Measurements from ENCODE around the gene ADAP1.
A peak's percentile ranks its signal among the peaks of the same experiment; 100 is the strongest.
"Not testable (repeated sequence)": the region's sequence is repeated elsewhere in the genome, so short reads cannot be mapped to it uniquely, and the experiment has no call there.

The ADAP1 gene

DNA sequence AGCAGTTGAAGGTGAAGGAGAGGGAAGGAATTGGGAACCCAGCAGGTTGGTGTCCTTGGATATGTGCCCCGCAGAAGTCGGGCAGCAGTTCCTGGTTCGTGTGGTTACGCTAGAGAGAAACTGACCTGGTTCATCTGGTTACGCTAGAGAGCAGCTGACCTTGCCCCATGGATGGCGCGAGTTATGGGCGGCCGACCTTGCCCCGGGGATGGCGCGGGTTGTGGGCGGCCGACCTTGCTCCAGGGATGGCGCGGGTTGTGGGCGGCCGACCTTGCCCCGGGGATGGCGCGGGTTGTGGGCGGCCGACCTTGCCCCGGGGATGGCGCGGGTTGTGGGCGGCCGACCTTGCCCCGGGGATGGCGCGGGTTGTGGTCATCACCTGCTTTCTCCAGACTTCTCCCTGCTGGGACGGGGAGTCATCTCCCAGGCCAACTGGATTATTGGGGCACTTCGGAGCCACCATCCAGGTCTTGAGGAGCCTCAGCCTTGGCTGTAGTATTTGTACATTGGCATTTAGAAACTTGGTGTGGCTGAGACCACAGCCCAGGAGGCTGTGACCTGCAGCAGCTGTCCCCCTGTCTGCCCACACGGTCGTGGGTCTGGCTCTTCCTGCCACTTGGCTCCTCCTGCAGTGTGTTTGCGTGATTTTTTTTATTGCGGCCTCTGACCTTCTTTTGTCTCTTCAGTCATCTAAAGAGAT, 72.0 kb downstream of the ADAP1 start:
- no peak for DNase-seq (ENCODE audit: low read depth, low spot score)

GRCh38 chr7:881441-882234, 72.8 kb downstream of the ADAP1 start:
- DNase-seq (ENCODE audit: low read depth, low spot score), result no peak

DNA sequence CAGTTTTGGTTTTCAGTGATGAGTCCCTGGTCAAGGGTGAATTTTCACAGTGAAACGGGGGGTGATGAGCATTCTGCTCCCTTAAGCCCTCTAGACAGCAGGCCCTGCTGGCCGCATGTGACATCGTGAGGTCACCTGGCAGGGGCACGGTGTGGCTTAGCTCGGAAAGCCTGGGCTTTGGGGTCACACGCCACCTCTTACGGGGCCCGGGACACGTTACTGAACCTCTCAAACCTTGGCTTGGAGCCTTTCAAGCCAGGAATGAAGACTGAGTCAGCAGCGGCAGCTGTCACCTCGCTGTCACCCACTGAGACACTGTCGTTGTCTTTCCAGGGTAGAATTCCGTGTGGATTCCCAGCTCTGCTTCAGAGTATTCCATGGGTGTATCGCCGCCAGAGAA, 74.0 kb downstream of the ADAP1 start:
- DNase-seq (ENCODE audit: low read depth, low spot score), result no peak

DNA sequence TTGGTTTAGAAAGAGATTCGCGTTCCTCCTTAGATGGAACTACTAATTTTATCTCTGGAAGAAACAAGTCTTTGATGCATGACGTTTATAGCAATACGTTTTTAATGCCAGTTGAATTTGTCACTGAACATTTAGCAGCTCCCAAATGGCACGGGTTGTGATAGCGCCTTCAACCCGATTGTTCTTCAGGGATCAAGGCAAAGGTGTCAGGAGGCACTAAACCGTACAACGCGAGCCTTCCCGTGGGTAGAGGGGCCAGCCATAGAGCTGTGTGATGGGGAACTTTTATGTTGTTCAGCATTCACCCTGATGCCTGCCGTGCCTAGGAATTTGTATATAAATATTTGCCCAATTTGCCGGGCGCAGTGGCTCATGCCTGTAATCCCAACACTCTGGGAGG, 74.8 kb downstream of the ADAP1 start:
- no peak for DNase-seq (ENCODE audit: low read depth, low spot score)

DNA sequence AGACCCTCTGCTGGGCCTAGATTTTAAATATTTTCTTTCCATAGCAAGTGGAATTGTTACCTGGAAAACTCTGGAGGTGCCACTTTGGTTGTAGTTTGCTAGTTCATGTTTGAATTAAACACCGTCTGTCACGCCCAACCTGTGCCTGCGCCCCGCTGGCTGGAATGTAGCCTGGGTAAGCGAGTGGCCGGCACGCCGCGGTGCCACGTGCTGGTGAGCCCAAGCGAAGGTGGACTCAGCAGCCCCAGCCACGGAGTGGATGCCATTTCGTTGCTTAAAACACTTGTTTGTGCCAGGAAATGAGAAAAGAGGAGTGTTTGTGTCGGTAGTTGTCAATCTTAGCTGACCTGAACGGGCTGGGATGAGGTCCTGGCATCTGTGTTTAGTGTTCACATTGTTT, 75.4 kb downstream of the ADAP1 start:
- no peak for DNase-seq (ENCODE audit: low read depth, low spot score)

DNA sequence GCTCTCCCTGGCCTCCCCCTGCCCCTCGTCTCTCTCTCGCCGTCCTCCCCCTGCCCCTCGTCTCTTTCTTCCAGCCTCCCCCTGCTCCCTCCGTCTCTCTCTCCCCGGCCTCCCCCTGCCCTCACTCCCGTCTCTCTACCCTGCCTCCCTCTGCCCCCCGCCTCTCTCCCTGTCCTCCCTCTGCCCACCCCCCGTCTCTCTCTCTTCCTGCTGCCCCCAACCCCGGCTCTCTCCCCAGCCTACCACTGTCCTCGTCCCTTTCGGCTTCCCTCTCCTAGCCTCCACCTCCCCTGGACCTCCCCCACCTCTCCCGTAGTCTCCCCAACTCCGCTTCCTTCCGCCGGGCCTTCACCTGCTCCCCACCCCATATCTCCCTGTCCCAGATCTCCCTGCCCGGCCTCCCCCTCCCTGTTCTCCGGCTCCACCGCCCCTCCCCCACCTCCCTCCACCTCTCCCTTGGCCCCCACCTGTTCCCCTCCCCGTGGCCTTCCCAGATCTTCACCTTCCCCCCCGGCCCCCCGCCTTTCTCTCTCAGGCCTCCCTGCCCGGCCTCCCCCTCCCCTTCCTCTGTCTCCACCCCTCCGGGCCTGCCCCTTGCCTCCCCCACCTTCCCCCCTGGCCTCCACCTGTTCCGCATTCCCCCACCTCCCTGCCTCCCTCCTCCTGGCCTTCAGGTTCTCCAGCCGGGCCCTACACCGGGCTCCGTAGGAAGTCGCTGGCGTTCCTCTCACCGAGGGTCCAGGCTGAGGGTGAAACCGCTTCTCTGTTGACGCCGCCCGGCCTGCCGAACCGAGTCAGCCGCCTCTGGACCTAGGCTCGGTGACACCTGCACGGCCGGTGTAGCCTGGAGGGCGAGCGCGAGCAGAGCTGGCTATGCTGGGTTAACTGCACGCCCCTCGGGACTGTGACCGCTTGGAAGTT, 76.9 kb downstream of the ADAP1 start:
- peak; percentile 19 for DNase-seq (ENCODE audit: low read depth, low spot score)

GRCh38 chr7:876972-877311, 77.5 kb downstream of the ADAP1 start:
- no peak for DNase-seq (ENCODE audit: low read depth, low spot score)

DNA sequence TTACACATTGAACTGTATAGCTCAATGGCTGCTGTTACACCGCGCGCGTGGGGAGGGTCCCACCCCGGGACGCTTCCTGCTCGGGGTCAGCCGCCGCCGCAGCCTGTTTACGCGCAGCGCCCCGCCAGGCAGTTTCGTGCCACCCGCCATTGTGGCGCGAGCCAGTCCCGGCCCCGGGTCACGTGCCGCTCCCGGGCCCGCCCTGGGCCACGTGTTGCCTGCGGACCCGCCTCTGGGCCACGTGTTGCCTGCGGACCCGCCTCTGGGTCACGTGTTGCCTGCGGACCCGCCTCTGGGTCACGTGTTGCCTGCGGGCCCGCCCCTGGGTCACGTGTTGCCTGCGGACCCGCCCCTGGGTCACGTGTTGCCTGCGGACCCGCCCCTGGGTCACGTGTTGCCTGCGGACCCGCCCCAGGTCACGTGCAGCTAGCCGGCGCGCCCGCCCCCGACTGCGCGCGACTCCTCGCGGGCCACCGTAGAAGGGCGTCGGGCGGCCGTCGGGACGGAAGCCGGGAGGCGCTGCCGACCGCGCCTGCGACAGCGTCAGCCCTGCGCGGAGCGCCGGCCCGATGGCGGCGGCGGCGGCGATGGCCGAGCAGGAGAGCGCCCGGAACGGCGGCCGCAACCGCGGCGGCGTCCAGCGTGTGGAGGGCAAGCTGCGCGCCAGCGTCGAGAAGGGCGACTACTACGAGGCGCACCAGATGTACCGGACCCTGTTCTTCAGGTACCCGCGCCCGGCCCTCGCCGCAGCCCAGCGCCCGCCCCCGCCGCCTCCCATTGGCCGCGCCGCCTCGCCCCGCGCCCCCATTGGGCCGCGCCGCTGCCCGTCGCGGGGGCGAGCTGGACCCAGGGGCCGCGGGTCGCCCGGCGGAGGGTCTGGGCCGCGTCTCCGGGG, 78.2 kb downstream of the ADAP1 start, which contains the start of gene GET4:
Gene GET4 (plus strand): TSS at position 478 of the 895 bp plus-strand sequence. CDS start 92 bp downstream, at position 570.
- DNase-seq (ENCODE audit: low read depth, low spot score), result peak; percentile 99

- DNase-seq (ENCODE audit: low read depth, low spot score), result no peak
Observed at GRCh38 chr7:875476-876076, 78.9 kb downstream of the ADAP1 start.

- no peak for DNase-seq (ENCODE audit: low read depth, low spot score)
Observed at GRCh38 chr7:875051-875450, 79.4 kb downstream of the ADAP1 start.

- no peak for DNase-seq (ENCODE audit: low read depth, low spot score)
Observed at GRCh38 chr7:874031-874749, 80.3 kb downstream of the ADAP1 start.

- DNase-seq (ENCODE audit: low read depth, low spot score), result peak; percentile 90
Observed at GRCh38 chr7:873367-874002, 81.0 kb downstream of the ADAP1 start.

GRCh38 chr7:872685-873084, 81.8 kb downstream of the ADAP1 start:
- not testable (repeated sequence) for DNase-seq (ENCODE audit: low read depth, low spot score)

GRCh38 chr7:871900-872537, 82.5 kb downstream of the ADAP1 start:
- no peak for DNase-seq (ENCODE audit: low read depth, low spot score)

DNA sequence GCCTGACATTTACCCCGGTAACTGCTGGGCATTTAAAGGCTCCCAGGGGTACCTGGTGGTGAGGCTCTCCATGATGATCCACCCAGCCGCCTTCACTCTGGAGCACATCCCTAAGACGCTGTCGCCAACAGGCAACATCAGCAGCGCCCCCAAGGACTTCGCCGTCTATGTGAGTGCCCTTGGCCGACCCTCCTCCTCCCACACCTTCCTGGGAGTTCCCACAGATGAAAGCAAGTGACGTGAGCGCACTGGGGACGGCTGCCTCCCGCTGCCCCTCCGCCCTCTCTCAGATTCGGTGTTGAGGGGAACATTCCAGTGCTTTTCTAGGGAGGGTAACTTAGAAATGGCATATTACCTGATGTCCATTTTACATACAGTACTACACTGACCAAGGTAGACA, 85.1 kb downstream of the ADAP1 start:
- DNase-seq (ENCODE audit: low read depth, low spot score), result no peak

- DNase-seq (ENCODE audit: low read depth, low spot score), result no peak
Observed at GRCh38 chr7:868189-868486, 86.3 kb downstream of the ADAP1 start.

- DNase-seq (ENCODE audit: low read depth, low spot score), result peak; percentile 86
Observed at GRCh38 chr7:867406-868188, 86.9 kb downstream of the ADAP1 start.

DNA sequence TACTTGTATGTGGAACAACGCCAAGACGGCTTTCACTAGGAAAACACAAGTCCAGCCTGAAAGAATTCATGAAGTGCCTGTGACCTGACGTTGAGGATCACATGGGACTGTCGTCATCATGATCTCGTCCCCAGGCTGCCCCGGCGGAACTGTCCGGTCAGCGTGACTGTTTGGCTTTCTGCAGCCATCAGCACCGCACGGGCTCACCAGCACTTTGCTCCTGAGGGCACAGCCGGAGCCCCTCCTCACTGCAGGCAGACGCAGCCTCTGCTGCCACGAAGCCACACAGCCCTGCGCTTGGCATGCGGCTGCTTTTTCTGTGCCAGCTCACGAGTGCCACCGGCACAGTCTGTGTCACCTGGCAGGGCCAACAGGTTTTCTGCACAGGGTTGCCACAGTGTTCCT, 87.5 kb downstream of the ADAP1 start:
- DNase-seq (ENCODE audit: low read depth, low spot score), result peak; percentile 76

All from astrocyte of the hippocampus (primary cell).